Natural killer cell (primary cell): Measurements from ENCODE around the gene FGFR1OP2. TPM values are rescaled to one million over a fixed set of nuclear protein-coding genes. Genes with fewer than 3 reads are reported as not detected.
"Not testable (repeated sequence)": the region's sequence is repeated elsewhere in the genome, so short reads cannot be mapped to it uniquely, and the experiment has no call there.

Experiments used
- ATAC-seq, 3 donors: fragments of 150-1000 bp in 2 of 3; fragments of 200-7000 bp in 1 of 3; cut with Tn5 transposase; 1 replicate in 1 of 3; 2 replicates in 2 of 3; pipeline ENCODE4 v1.10.0; 2021; ENCODE audit warnings: mild to moderate bottlenecking in 2 of 3, moderate library complexity in 2 of 3
- DNase-seq, 2 donors: peaks; one replicate each; pipeline versions ENCODE4 v3.0.0 to v3.0.0-alpha.2; 2013 to 2021; ENCODE audit warnings: mixed read lengths in 1 of 2
- H3K27ac ChIP-seq: one replicate; pipeline ENCODE4 v1.5.1; 2013; ENCODE audit warnings: mild to moderate bottlenecking, low read length
- H3K27me3 ChIP-seq: one replicate; pipeline ENCODE4 v1.6.1; 2013; ENCODE audit warnings: low read length; ENCODE audit not compliant: control insufficient read depth, insufficient read depth
- H3K36me3 ChIP-seq: one replicate; pipeline ENCODE4 v1.6.1; 2013; ENCODE audit warnings: low read length; ENCODE audit not compliant: control insufficient read depth, insufficient read depth
- H3K4me1 ChIP-seq: one replicate; pipeline ENCODE4 v1.6.1; 2013; ENCODE audit warnings: low read length; ENCODE audit not compliant: control insufficient read depth, insufficient read depth
- H3K4me3 ChIP-seq: one replicate; pipeline ENCODE4 v1.5.1; 2013; ENCODE audit warnings: low read length
- H3K9me3 ChIP-seq: one replicate; pipeline ENCODE4 v1.6.1; 2013; ENCODE audit warnings: low read length; ENCODE audit not compliant: control insufficient read depth, insufficient read depth
- H3K27ac Mint-ChIP-seq, 2 donors: one replicate each; pipeline ENCODE4 v1.8.0; 2022; ENCODE audit warnings: mild to moderate bottlenecking in 2 of 2, mixed read lengths in 2 of 2, moderate library complexity in 1 of 2
- H3K27me3 Mint-ChIP-seq, 2 donors: one replicate each; pipeline ENCODE4 v1.8.0; 2022; ENCODE audit warnings: low read depth in 2 of 2, mixed read lengths in 2 of 2
- H3K36me3 Mint-ChIP-seq: one replicate; pipeline ENCODE4 v1.8.0; 2022; ENCODE audit warnings: mixed read lengths
- H3K4me1 Mint-ChIP-seq, 2 donors: one replicate each; pipeline ENCODE4 v1.8.0; 2022; ENCODE audit warnings: mixed read lengths in 2 of 2
- H3K4me3 Mint-ChIP-seq: one replicate; pipeline ENCODE4 v1.8.0; 2022; ENCODE audit warnings: mild to moderate bottlenecking, moderate library complexity, mixed read lengths
- H3K9me3 Mint-ChIP-seq, 2 donors: one replicate each; pipeline ENCODE4 v1.8.0; 2022; ENCODE audit warnings: mixed read lengths in 2 of 2
- WGBS: methylation state at CpG from one replicate; pipeline ENCODE4 v1.1.7; 2013; ENCODE audit warnings: missing lambda C conversion rate; ENCODE audit not compliant: insufficient coverage; 5-methylcytosine and 5-hydroxymethylcytosine counted together
- intact Hi-C: fragments of 100-400 bp; cut with micrococcal nuclease; formaldehyde crosslinking; loops from one replicate; pipeline ENCODE4 v1.14.2; 2022
- total RNA-seq, 4 donors: library from RNA; stranded (reverse); fragments of 120-200 nt in 1 of 4; gene quantifications; one replicate each; pipeline versions ENCODE4 v1.2.3 to v1.2.4, GENCODE V29; 2013 to 2022
- TF ChIP-seq, protein P1 (sequence below): fragments of 200-600 bp; IDR thresholded peaks from one replicate; pipeline ENCODE4 v1.8.0; 2022; ENCODE audit warnings: antibody characterized with exemption

The FGFR1OP2 gene
- total RNA-seq, 3 donors from 2014 or later (not counting 1 experiment from before 2014, with no cell fraction given), result 43.3 to 59.9 (median 45.3) TPM

DNA sequence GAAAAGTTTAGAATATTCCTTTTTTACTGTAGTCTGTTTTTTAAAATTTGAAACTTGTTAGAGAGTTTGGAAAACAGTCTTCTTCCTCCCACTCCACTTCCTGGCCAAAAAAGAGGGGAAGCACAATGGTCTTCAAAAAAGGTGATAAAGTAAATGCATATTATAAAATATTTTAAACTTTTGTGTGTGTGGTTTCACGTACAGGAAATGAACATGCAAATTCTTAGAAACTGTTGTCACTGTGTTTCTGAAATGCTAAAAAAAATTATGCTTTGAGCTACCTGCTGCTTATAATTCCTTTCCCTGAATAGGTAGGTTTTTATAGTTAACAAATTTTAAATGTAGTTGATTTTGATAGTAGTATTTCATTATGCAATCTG, 2.9 kb downstream of the FGFR1OP2 start:
- Histone ChIP-seq H3K4me3 (peak overlapping the region; percentile 5), H3K4me1 (peaks cover 14% of the 10 kb centered on the region), H3K27me3 (no peaks in the 10 kb centered on the region), H3K27ac (peak overlapping the region; percentile 66), H3K9me3 (no peaks in the 10 kb centered on the region), H3K36me3 (no peaks in the 10 kb centered on the region)
- Mint-ChIP-seq H3K4me1 (peaks cover 70 to 82% of the 10 kb centered on the region in 2 donors), H3K27ac (peak overlapping the region; percentile 93 to 94), H3K27me3 (no peaks in the 10 kb centered on the region), H3K9me3 (no peaks in the 10 kb centered on the region), H3K36me3 (no peaks in the 10 kb centered on the region), H3K4me3 (peak overlapping the region; percentile 96)
- 0% methylated on average over 1 of the region's 1 CpG for WGBS
- TF ChIP-seq, protein P1, sequence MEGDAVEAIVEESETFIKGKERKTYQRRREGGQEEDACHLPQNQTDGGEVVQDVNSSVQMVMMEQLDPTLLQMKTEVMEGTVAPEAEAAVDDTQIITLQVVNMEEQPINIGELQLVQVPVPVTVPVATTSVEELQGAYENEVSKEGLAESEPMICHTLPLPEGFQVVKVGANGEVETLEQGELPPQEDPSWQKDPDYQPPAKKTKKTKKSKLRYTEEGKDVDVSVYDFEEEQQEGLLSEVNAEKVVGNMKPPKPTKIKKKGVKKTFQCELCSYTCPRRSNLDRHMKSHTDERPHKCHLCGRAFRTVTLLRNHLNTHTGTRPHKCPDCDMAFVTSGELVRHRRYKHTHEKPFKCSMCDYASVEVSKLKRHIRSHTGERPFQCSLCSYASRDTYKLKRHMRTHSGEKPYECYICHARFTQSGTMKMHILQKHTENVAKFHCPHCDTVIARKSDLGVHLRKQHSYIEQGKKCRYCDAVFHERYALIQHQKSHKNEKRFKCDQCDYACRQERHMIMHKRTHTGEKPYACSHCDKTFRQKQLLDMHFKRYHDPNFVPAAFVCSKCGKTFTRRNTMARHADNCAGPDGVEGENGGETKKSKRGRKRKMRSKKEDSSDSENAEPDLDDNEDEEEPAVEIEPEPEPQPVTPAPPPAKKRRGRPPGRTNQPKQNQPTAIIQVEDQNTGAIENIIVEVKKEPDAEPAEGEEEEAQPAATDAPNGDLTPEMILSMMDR, result no peak
- intact Hi-C loops, result no loop called here
- DNase-seq, result peak in 1 of 2 donors; percentile 39
- ATAC-seq, result no peak

DNA sequence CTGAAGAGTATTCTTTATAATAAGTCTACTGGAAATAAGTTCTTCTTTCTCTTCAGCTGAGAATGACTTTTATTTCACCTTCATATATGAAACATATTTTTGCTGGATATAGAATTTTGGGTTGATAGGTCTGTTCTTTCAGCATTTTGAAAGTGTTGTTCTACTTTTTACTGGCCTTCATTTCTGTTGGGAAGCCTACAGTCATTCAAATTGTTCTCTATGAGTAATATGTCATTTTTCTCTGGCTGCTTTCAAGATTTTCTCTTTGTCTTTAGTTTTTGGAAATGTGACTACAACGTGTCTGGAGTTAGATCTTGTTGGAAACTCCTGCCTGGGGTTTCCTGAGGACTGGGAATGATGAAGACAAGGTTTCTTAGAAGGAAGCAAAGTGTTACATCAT, 10.0 kb downstream of the FGFR1OP2 start:
- 72% methylated on average over 1 of the region's 1 CpG for whole genome bisulfite sequencing
- ATAC-seq (no peak), DNase-seq (no peak)
- H3K27me3 ChIP-seq, result no peaks in the 10 kb centered on the region
- H3K9me3 Mint-ChIP-seq, result peaks cover 0 to 4% of the 10 kb centered on the region in 2 donors
- H3K9me3 ChIP-seq, result peaks cover 9% of the 10 kb centered on the region
- H3K4me1 Mint-ChIP-seq, result peaks cover 60 to 62% of the 10 kb centered on the region in 2 donors
- TF ChIP-seq, protein P1, result no peak
- no peaks in the 10 kb centered on the region for H3K36me3 Mint-ChIP-seq
- peaks cover 7% of the 10 kb centered on the region for H3K36me3 ChIP-seq
- H3K4me1 ChIP-seq, result peaks cover 20% of the 10 kb centered on the region
- no peaks in the 10 kb centered on the region for H3K27me3 Mint-ChIP-seq
- H3K27ac Mint-ChIP-seq, result peak overlapping the region; percentile 24 to 27
- intact Hi-C loops, result no loop called here
- no peak overlapping the region for H3K27ac ChIP-seq
- H3K4me3 Mint-ChIP-seq, result no peak overlapping the region
- no peak overlapping the region for H3K4me3 ChIP-seq

GRCh38 chr12:26953447-26953846, 15.2 kb downstream of the FGFR1OP2 start:
- Mint-ChIP-seq H3K9me3 (peaks cover 0 to under 1% of the 10 kb centered on the region in 2 donors), H3K27ac (peak overlapping the region; percentile 60 to 76), H3K27me3 (no peaks in the 10 kb centered on the region), H3K36me3 (peaks cover 12% of the 10 kb centered on the region), H3K4me3 (no peak overlapping the region), H3K4me1 (peaks cover 50% of the 10 kb centered on the region in 2 donors)
- intact Hi-C loops, result no loop called here
- H3K36me3 ChIP-seq, result peaks cover 29% of the 10 kb centered on the region
- ATAC-seq, result peak; percentile 36 to 70 (median 38)
- no peak overlapping the region for H3K4me3 ChIP-seq
- DNase-seq, result no peak
- no peaks in the 10 kb centered on the region for H3K27me3 ChIP-seq
- TF ChIP-seq, protein P1, result no peak
- WGBS, result 16% methylated on average over 1 of the region's 1 CpG
- peaks cover 8% of the 10 kb centered on the region for H3K9me3 ChIP-seq
- H3K4me1 ChIP-seq, result peaks cover 11% of the 10 kb centered on the region
- H3K27ac ChIP-seq, result no peak overlapping the region

DNA sequence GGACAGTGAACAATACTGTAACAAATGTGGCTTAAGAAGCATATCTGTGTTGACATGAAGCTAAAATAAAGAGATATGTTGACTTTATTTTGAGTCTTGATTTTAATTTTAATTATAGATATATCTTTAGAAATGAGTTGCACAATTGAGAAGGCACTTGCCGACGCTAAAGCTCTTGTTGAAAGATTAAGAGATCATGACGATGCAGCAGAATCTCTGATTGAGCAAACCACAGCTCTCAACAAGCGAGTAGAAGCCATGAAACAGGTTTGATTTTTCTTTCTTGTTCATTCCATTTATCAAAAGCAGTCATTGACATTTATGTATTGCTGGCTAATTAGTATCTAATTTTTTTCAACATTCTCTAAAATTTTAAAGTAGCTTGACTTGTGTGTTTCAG, 15.8 kb downstream of the FGFR1OP2 start:
- DNase-seq (no peak), ATAC-seq (peak; percentile 12 to 32 (median 12))
- TF ChIP-seq, protein P1, result no peak
- no peak overlapping the region for H3K4me3 Mint-ChIP-seq
- intact Hi-C loops, result no loop called here
- Histone ChIP-seq H3K36me3 (peaks cover 30% of the 10 kb centered on the region), H3K4me1 (peaks cover 11% of the 10 kb centered on the region), H3K27ac (no peak overlapping the region), H3K9me3 (peaks cover 2% of the 10 kb centered on the region), H3K4me3 (no peak overlapping the region), H3K27me3 (no peaks in the 10 kb centered on the region)
- no peaks in the 10 kb centered on the region for H3K27me3 Mint-ChIP-seq
- 50% methylated on average over 4 of the region's 4 CpGs for WGBS
- peaks cover 12% of the 10 kb centered on the region for H3K36me3 Mint-ChIP-seq
- peaks cover 48% of the 10 kb centered on the region in 2 donors for H3K4me1 Mint-ChIP-seq
- H3K27ac Mint-ChIP-seq, result peak overlapping the region; percentile 16 to 76
- H3K9me3 Mint-ChIP-seq, result no peaks in the 10 kb centered on the region

DNA sequence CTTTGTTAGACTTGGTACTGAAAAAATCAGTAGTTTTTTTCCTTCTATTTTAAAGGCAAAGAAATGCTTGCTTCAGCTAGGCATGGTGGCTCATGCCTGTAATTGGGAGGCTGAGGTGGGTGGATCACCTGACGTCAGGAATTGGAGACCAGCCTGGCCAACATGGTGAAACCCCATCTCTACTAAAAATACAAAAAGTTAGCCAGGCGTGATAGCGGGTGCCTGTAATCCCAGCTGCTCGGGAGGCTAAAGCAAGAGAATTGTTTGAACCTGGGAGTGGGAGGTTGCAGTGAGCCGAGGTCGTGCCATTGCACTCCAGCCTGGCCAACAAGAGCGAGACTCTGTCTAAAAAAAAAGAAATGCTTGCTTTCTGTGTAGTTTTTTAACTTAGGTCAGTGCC, 23.1 kb downstream of the FGFR1OP2 start:
- WGBS, result 97% methylated on average over 7 of the region's 7 CpGs
- H3K9me3 ChIP-seq, intact Hi-C loops, ATAC-seq, H3K4me3 ChIP-seq, H3K9me3 Mint-ChIP-seq, H3K4me1 ChIP-seq, H3K27ac ChIP-seq, H3K27me3 ChIP-seq, H3K27me3 Mint-ChIP-seq, DNase-seq, H3K4me3 Mint-ChIP-seq: not testable (repeated sequence)
- Mint-ChIP-seq H3K4me1 (peaks cover 5 to 17% of the 10 kb centered on the region in 2 donors), H3K36me3 (peaks cover 26% of the 10 kb centered on the region), H3K27ac (peak overlapping the region in 1 of 2 donors; percentile 50)
- H3K36me3 ChIP-seq, result peaks cover 77% of the 10 kb centered on the region
